GM21390 (cell line): ENCODE measurements around the gene BBC3.
"Not testable (repeated sequence)": the region's sequence is repeated elsewhere in the genome, so short reads cannot be mapped to it uniquely, and the experiment has no call there.

Experiments
- ATAC-seq: cut with Tn5 transposase; IDR thresholded peaks from one replicate; pipeline ENCODE4 v1.9.1; 2021; ENCODE audit not compliant: unreplicated experiment

BBC3 gene, protein sequence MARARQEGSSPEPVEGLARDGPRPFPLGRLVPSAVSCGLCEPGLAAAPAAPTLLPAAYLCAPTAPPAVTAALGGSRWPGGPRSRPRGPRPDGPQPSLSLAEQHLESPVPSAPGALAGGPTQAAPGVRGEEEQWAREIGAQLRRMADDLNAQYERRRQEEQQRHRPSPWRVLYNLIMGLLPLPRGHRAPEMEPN

DNA sequence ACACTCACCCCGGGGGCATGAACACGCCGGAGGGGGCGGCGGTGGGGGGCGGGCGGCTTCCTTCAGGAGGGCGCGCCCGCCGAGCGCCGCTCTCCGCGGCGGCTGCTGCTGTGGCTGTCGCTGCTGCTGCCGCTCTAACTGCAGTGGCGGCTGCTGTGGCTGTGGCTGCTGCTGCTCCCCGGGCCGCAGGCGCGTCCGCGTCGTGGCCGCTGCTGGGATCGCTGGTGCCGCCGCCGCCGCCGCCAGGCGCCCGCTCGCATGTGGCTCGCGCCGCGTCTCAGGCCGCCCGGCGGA lies at the start of gene BBC3:
BBC3 (minus strand) TSS at position 279 of the 294 bp plus-strand sequence. CDS start 2,768 bp downstream, outside the sequence.
- no peak for ATAC-seq

DNA sequence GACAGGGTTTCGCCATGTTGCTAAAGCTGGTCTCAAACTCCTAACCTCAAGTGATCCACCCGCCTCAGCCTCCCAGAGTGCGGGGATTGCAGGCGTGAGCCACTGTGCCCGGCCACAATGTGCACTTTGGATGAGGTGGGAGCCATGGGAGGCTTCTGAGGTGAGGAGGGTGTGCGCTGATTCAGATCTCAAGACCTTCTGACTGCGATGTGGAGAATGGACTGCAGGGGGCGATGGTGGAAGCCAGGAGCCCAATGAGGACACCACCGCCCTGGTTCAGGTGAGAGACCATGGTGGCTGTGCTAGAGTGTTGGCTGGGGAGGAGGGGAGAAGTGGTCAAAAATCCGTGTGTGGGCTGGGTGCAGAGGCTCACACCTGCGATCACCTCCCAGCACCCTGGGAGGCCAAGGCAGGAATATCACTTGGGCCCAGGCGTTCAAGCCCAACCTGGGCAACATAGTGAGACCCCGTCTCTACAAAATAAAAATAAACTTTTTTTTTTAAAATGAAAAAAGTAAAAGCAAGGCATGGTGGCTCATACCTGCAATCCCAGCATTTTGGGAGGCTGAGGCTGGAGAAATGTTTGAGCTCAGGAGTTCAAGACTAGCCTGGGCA lies 49.3 kb upstream of the BBC3 start:
- no peak for ATAC-seq

DNA sequence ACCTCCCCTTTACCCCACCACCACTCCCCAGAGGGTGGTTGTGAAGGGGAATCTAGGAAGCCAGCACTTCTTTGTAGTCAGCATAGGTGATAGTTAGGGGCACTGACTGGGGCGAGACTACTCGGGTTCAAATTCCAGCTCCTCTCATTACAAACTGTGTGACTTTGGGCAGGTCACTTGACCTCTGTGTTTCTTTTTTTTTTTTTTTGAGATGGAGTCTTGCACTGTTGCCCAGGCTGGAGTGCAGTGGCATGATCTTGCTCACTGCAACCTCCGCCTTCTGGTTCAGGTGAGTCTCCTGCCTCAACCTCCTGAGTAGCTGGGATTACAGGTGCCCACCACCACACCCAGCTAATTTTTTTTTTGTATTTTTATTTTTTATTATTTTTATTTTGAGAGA lies 45.5 kb upstream of the BBC3 start:
- ATAC-seq = not testable (repeated sequence)

DNA sequence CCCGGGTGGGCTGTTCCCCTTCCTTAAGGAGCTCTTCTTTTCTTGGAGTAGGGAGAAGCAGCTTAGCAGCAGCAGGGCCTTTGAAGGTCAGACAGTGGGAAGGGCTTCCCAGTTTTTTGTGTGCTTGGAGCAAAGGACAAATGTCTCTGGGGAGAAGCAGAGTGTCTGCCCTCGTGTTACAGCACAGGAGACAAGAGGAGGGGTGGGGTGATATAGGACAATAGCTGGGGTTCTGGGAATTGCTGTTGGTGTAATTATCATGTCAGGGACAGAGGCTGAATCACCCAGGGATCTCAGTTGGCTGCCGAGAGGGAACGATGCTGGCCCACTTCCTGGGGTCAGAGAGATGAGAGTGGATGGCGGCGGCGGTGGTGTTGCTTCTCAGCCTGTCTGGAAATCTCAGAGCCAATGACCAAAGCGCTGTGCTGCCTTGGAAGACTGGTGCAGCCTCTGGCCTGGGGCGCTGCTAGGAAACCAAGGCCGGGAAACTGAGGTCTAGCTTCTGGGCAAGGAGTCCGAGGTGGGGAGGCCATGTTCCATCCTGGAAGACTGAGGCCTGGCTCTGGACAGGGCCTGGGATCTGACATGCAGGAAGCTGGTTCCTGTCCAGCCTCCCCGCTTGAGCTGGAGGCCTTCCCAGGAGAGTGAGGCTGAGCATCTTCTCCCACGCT lies 44.9 kb upstream of the BBC3 start:
- no peak for ATAC-seq

DNA sequence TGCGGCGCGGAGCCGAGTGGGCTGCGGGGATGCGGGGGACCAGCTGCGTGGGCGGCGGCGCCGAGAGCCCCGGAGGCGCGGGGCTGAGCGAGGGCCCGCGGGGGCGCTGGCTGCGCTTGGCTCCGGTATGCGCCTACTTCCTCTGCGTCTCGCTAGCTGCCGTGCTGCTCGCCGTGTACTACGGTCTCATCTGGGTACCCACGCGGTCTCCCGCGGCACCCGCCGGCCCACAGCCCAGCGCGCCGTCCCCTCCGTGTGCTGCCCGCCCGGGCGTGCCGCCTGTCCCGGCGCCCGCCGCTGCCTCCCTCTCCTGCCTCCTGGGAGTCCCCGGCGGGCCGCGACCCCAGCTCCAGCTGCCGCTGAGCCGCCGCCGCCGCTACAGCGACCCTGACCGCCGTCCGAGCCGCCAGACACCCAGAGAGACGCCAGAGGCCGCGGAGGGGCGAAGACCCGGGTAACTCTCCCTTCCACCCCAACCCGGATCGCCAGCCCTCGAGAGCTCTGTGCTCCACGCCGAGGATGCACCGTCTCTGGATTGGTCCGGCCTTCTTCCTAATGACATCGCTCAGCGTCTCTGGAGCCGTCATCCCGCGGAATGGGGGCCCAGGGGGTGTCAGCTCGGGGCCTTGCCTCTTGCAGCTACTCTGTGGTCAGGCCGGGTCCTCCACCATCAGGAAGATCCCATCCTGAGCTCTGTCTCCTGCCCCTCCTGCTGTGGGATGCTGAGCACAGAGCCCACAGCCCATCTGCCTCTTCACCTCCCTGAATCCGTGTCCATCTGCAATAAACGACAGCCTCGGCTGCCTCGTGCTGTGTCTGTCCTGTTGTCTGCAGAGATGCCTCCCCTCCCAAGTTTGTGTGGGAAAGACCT lies 44.1 kb upstream of the BBC3 start:
- ATAC-seq = no peak

DNA sequence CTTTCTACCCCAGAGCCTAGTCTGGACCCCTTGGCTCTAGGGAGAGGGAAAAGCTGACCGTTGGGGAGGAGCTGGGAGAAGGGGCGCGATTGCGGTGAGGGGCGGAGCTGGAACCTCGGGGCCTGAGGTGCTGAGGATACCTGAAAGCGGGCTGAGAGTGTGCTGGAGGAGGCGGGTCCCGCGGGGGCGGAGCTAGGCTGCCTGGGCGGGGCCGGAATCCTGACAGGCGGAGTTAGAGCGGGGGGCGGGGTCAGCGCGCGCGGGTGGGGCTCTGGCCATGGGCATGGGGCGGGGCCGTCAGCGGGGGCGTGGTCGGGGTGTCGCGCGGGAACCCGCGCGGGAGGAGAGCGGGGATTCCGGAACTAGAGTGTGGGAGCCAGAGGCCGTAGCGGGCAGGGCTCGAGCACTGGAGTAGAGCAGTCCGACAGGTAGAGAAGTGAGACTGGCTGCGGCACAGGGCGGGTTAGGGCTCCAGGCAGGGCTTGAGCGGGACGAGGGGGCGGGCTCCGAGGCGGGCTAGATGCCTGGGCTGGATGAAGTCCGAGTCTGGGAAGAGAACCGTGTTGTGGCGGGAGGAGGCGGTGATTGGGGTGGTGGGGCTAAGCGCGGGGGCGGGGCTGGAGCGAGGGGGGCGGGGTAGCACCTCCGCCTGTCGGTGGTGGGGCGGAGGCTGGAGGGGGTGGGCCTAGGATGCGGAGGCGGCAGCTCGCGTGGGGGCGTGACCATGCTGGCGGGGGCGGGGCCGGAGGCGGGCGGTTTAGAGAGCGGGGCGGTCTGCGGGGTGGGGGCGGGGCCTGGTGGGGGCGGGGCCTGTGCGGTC lies 43.3 kb upstream of the BBC3 start, which contains the start of gene INAFM1:
INAFM1 (plus strand) TSS at position 815 of the 820 bp plus-strand sequence. CDS start 35 bp downstream, outside the sequence.
- ATAC-seq = peak; percentile 49

DNA sequence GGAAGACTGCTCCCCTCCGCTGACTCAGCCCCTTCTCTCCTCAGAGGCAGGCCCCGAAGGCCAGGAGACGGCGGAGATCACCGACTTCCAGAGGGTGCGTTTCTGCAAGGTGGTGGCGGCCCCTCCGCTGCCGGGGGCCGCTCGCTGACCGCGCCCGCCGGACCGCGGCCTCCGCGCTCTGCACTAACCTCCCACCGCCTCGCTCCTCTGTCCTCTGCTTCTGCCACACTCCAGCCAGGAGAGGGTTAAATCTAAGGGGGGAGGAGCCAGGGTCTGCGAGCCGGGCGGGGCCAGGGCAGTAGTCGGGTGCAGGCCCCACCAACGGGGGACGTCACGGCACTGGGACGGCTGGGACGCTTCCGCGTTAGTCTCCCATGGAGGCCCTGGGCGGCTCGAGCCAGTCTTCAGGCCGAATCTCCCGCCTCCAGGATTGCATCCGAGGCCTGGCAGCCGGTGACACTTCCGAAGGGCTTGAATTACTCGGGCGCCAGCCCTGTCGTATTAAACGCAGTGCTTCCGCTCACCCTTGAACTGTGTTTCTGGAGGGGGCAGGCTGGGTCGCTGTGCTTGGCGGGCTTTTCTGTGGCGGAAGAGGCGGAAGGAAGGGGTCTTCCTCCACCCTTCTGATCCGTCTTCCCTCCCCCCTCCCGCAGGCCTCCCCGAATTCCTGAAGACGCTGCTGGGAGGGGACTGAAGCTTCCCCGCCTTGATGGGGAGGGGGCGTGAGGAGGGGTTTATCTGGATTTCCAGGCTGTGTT lies 42.5 kb upstream of the BBC3 start:
- ATAC-seq = peak; percentile 65

DNA sequence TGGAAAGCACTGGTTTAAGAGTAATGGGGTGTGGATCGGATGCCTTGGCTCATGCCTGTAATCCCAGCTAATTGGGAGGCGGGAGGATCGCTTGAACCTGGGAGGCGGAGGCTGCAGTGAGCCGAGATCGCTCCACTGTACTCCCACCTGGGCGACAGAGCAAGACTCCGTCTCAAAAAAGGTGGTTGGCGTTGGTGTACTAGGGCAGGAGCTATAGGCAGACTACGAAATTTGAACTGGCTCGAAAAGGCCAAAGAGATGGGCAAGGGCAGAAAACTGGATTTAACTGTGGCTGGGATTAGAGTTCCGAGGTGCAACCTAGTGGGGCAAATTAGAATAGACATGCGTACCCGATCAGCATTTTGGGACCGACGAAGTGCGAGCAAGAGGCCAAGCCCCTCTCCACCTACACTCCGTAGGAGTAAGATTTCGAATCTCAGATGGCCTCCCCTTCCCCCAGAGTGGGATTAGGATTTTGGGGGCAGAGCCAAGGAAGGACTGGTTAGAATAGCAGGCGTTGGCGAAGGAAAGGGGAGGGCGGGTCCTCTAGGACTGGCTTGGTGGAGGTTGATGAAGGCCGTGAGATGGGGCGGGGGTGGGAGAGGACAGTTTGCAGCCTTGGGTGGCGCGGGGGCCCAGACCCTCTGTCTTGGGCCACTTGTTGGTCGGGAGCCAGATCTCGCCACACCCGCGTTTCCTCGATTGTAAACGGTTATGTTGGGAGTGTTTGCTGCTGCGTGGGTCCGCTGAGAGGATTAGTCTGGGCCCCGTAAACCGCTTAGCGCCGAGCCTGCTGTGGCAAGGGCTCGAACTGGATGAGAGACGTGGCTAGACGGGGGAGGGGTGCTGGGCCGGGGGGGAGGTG lies 41.7 kb upstream of the BBC3 start:
- no peak for ATAC-seq

DNA sequence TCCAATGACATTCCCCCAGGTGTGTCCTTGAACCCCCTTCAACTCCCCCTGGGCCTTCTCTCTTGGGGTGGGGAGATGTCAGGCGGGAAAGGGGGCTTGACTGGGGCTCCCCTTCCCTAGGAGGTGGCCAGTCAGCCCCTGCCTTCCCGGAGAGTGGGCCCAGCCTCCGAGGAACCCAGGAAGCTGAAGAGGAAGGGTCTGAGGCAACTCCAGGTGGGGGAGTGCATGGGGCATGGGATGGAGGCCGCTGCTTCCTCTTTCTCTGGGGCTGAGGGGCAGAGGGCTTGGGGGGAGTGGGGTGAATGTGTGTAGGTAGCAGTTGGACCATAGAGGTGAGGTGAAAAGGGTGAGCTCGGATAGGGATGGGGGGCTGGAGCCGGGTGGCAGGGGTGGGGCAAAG lies 41.0 kb upstream of the BBC3 start:
- ATAC-seq = no peak

DNA sequence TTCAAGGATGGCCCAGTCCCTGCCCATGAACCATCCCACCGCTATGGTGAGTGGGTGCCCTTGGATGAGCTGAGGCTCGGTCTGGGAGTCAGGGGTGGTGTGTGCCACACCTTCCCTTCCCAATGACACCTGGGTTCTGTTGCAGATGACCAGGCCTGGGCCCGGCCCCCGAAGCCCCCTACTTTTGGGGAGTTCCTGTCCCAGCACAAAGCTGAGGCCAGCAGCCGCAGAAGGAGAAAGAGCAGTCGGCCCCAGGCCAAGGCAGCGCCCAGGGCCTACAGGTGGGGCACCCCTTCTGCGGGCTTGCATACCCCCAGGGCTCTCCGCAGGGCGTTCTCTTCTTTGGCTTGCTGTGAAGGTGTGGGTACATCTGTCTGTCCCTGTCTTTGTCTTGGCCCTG lies 39.4 kb upstream of the BBC3 start:
- no peak for ATAC-seq

DNA sequence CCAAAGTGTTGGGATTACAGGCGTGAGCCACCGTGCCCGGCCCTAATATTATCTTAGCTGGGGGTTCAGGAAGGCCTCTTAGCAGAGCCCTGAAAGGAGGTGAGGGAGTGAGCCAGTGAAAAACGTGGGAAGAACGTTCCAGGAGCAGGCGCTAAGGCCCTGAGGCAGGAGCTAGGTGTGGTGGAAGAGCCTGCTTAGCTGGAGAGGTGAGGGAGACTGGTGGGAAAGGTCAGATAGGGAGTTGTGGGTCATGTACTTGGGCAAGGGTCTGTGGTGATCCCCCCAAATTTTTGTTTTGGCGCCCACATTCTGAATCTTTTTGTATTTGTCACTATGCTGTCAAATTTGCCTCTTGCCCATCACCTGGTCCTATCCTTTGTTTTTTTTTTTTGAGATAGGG lies 38.6 kb upstream of the BBC3 start:
- ATAC-seq = no peak

DNA sequence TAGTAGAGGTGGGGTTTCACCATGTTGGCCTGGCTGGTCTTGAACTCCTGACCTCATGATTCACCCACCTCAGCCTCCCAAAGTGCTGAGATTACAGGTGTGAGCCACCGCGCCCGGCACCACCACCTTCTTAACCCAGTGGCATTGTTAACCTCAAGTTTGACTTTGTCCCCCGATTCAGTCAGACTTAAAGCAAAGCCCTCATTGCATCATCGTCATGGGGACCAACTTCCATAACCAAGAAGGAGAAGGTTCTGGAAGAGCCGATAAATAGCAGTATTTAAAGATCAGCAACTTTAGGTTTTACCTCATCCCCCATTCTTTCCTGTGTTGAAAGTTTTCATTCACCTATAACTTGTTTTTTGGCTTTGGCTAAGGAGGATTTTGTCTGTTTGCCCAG lies 37.0 kb upstream of the BBC3 start:
- no peak for ATAC-seq

DNA sequence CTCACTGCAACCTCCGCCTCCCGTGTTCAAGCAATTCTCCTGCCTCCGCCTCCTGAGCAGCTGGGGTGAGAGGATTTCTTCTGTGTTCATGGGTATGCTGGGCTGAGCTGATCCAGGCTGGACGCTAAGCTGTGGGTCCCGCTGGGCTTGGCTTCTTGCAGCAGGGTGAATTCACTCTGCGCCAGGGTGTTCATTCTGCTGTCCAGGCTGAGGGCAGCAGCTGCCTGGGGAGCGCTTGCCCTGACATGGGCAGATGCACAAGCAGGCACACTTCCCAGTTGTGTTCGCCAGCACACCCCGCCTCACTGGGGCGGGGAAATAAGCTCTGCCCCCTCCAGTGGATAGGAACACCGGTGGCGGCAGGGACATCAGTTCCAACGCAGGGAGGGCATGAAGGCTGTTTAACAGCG lies 36.4 kb upstream of the BBC3 start:
- ATAC-seq = no peak

DNA sequence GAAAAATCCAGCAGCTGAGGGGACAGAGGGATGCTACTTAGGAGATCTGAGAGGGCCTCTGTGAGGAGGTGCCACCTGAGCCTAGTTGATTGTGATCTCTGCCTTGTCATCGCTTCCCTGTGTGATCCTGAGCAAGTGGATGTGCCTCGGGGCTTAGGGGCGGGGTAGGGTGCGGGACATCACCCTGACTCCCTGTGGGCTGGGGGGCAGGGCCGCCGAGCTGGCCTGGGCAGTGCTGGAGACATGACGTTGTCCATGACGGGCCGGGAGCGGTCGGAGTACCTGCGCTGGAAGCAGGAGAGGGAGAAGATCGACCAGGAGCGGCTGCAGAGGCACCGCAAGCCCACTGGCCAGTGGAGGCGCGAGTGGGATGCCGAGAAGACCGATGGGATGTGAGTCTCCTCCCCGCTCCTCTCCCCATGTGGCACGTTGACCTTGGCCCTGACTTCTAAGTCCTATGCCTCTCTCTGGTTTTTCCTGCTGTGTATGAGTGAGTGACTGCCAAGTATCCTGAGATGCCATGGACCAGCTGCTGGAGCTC lies 35.5 kb upstream of the BBC3 start:
- ATAC-seq = no peak

DNA sequence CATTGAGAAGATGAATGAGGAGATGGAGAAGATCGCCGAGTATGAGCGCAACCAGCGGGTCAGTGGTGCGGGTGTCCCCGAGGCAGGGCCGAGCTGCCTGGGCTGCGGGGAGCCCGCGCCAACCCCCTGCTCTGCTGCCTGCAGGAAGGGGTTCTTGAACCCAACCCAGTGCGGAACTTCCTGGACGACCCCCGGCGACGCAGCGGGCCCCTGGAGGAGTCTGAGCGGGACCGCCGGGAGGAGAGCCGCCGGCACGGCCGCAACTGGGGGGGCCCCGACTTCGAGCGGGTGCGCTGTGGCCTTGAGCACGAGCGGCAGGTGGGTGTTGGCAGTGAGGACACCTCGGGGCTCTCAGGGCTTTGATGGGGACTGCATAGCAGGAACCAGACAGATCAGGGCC lies 33.6 kb upstream of the BBC3 start:
- no peak for ATAC-seq

DNA sequence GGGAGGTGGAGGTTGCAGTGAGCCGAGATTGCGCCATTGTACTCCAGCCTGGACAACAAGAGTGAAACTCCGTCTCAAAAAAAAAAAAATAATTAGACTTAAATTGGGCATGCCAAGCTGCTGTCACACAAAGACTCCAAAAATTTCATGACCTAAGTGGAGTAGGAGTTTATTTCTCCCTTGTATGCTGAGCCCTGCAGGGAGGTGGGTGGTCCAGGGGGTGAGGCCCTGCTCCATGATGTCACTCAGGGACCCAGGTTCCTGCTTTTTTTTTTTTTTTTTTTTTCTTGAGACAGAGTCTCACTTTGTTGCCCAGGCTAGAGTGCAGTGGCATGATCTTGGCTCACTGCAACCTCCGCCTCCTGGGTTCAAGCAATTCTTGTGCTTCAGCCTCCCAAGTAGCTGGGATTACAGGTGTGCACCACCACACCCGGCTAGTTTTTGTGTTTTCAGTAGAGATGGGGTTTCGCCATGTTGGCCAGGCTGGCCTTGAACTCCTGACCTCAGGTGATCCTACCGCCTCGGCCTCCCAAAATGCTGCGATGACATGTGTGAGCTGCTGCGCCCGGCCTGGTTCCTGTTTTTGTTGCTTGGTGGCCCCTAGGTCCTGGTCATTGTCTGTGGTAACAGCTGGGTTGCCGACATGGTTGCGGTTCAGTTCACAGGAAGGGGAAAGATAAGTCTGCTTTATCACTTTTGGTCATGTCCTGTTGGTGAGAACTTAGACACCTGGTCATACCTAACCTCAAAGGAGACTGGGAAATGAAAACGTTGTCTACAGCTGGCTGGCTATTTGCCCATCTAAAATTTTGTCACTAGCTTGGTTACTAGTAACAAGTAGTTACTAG lies 31.2 kb upstream of the BBC3 start:
- peak; percentile 65 for ATAC-seq

DNA sequence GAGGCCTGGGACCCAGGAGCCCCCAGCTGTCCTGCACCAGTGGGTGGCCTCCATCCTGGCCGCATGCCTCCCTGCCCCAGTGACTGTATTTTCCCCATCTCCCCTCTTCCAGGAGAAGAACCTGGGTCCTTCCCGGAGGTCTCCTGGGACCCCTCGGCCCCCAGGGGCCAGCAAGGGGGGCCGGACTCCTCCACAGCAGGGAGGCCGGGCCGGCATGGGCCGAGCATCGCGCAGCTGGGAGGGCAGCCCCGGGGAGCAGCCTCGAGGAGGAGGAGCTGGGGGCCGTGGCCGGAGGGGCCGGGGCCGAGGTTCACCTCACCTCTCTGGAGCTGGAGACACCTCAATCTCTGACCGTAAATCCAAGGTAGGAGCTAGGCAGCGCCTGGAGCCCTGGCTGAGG lies 29.5 kb upstream of the BBC3 start:
- no peak for ATAC-seq
